GM19239 (cell line): ENCODE measurements around the gene PINK1.

Source experiments
- DNase-seq: peaks from one replicate; pipeline ENCODE4 v3.0.0; 2011; ENCODE audit warnings: low spot score; ENCODE audit not compliant: insufficient read length
- FAIRE-seq: peaks from 2 replicates; lab custom pipeline; 2011; peaks lifted over from hg19 to GRCh38; lab: Jason Lieb, UNC

PINK1 gene

GRCh38 chr1:20698195-20698910, 65.1 kb downstream of the PINK1 start:
- FAIRE-seq: no peak

GRCh38 chr1:20699558-20699957, 66.3 kb downstream of the PINK1 start:
- FAIRE-seq: no peak

More at GRCh38 chr1:20698195-20698910, 65.1 kb downstream of the PINK1 start:
- no peak for DNase-seq

GRCh38 chr1:20700636-20701215, 67.5 kb downstream of the PINK1 start:
- no peak for FAIRE-seq
- DNase-seq: no peak

More at GRCh38 chr1:20699558-20699957, 66.3 kb downstream of the PINK1 start:
- DNase-seq: no peak
